HG02588 (cell line): ENCODE measurements around the gene STUM.

Source experiments
- ATAC-seq: cut with Tn5 transposase; IDR thresholded peaks from one replicate; pipeline ENCODE4 v1.9.1; 2021; ENCODE audit warnings: mild to moderate bottlenecking, moderate library complexity; ENCODE audit not compliant: unreplicated experiment

STUM gene

GRCh38 chr1:226558036-226558650 lies 9.6 kb downstream of the STUM start:
- ATAC-seq = no peak

GRCh38 chr1:226560243-226560642 lies 11.7 kb downstream of the STUM start:
- no peak for ATAC-seq

GRCh38 chr1:226562989-226563388 lies 14.4 kb downstream of the STUM start:
- ATAC-seq = no peak

DNA sequence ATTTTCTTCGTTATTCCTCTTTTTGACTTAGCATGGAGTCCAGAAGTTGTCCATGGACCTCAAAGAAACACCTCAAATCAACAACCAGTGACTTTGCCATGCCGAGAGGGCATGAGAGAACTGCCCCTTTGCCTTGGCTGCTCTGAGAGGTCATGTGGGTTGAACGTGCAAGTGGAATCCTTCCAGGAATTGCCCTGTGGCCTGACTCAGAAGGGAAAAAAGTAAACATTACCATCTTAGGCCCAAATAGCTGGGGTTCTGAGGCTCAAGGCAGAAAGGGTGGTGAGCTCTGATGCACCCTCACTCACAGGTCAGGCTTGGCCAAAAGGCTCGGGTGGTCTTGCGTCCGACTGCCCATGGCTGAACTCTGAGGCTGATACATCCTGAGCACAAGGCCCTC lies 15.1 kb downstream of the STUM start:
- no peak for ATAC-seq

- no peak for ATAC-seq
Observed at GRCh38 chr1:226565476-226565875, 16.9 kb downstream of the STUM start.

- ATAC-seq = no peak
Observed at GRCh38 chr1:226566234-226566633, 17.7 kb downstream of the STUM start.

DNA sequence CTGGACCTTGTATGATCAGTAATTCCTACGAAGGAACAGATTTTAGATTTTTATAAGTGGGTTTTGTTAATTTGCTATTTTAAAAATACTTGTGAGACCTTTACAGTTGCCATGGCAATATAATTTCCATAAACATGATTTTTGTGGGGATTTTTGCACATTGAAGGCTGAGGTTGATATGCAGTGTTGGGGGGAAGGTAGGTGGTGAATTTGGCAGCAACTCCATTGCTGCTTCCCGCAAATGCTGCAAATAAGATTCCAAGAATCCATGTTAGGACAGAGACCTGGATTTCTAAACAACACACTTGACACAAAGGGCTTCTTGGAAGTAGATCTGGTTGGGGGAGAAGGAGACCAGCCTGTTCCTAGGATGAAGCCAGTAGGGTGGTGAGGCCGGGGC lies 18.2 kb downstream of the STUM start:
- ATAC-seq = no peak

DNA sequence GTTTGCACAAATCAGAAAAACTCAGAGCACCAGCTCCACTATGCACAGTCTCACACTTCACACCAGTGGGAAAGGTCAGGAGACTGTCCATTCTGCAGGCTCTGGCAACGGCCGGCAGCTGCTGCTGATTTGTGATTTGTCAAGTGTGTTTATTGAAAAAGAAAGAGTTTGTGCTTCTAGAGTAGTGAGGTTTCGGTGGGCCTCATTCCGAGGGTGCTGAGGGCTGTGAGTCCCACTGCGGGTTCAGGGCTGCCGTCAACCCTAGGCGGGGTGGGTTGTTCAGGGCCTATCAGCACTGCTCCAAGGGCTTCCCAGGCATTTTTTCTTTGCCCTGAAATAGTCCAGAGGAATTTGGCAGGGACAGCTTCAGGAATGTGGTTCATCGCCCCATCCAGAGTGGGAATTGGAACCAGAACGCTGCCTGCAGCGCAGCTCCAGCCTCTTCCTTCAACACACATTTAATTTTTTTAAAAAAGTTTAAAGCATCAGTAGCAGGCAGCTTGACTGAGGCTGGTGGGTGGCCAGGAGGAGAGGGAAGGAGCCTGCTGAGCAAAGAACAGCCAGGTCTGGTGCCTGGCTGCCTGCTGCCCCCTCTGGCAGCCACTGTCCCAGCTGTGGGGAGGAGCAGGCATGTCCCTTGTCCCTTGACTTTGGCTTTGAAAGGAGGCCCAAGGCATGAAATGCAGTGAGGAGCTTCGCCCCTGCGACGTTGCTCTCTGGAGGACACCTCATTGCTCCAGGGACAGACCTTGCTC lies 19.7 kb downstream of the STUM start:
- ATAC-seq = no peak

GRCh38 chr1:226568975-226569741 lies 20.6 kb downstream of the STUM start:
- ATAC-seq = no peak

DNA sequence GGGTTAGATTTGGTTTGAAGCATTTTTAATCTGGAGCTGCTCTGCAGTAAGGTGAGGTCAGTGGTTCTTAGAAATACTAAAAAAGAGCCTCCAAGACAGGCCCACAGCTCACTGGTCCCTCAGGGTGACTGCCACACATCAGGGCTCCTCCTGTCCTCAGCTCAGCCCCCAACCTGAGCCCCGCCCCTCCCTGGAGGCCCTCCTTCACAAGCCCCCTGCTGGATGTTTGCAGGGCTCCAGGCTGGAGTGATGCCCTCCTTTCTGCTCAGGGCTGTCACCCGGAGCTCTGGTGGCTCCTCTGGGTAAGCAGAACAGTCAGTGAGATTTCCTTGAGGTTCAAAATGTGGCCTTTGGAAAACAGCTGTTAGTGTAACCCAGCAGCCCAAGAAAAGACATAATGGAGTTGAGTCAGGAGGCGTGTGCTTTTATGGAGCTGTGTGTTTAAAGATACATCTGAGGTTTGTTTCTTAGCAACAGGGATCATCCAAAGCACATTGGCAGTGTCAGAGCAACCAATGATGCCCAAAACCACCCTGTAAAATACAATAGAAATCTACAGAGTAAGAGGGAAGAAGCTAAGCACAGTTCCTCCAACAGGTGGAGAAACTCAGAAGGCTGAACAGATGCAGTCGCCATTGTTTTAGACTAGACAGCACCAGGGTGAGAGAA lies 21.4 kb downstream of the STUM start:
- no peak for ATAC-seq

GRCh38 chr1:226571893-226572292 lies 23.3 kb downstream of the STUM start:
- ATAC-seq = no peak

- no peak for ATAC-seq
Observed at GRCh38 chr1:226572325-226572726, 23.8 kb downstream of the STUM start.

GRCh38 chr1:226574044-226574443 lies 25.5 kb downstream of the STUM start:
- no peak for ATAC-seq

DNA sequence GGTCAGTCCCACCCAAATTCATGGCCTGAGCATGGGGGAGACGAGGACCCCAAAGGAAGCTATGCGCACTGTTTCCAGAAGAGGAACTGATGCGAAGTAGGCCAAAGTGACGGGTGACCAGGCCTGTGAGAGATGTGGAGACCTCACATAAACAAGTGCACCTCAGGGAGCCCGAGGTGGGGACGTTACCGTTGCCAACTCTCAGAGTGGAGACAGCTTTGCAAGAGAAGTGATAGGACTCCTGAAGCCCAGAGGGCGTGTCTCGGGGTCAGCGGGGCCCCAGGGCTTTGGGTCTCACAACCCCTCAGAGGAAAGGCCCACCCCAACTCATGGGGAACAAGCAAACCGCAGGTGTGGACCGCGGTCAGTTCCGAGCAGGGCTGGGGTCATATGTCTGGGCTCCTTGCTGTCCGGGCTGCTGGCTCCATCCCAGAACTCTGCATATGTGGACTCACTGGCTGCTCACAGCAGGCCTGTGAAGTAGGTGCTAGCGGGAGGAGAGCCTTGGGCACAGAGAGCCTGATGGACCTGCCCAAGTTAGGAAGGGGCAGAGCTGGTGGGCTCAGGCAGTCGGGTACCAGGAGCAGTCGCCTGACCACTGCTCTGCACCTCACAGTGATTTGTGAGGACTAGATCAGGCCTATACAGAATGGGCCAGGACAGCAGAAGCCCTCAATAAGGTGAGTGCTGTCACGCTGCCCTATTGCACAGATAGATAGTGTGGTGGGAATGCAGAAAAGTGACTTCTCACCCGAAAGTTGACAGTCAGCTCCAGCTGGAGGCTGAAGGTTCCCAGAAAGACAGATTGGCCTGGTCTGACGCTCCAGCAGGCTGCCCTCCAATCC lies 26.2 kb downstream of the STUM start:
- no peak for ATAC-seq

GRCh38 chr1:226575436-226575720 lies 26.8 kb downstream of the STUM start:
- ATAC-seq = no peak

DNA sequence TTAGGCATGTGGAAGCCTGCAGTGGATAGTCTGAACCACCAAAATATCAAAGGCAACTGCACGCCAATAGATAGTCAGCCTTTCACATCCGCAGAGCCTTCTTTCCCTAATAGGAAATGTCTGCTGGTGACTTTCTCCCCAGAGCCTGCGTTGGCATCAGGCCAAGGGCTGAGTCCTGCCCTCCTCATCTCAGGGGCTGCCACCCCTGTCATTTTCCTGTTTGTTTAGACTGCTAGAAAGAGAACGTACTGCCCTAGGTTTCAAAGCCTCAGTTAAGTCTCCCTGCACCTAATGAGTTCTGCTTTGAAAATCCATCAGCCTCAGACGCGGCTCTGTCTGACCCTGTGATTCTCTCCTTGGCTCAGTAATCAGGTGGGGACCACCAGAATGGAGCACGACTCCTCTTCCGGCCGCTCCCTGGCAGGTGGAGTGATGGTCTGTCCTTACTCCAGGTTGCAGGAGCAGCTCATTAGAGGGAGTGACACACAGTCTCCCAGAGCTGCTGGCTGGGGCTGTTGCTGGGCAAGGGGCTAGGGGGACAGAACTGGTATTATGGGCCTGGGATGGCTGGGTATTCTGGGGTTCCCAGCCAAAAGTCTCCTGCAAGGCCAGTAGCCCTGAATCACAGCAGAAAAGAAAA lies 27.3 kb downstream of the STUM start:
- no peak for ATAC-seq

- ATAC-seq = no peak
Observed at GRCh38 chr1:226576601-226577000, 28.0 kb downstream of the STUM start.

- no peak for ATAC-seq
Observed at GRCh38 chr1:226577401-226578180, 29.0 kb downstream of the STUM start.

DNA sequence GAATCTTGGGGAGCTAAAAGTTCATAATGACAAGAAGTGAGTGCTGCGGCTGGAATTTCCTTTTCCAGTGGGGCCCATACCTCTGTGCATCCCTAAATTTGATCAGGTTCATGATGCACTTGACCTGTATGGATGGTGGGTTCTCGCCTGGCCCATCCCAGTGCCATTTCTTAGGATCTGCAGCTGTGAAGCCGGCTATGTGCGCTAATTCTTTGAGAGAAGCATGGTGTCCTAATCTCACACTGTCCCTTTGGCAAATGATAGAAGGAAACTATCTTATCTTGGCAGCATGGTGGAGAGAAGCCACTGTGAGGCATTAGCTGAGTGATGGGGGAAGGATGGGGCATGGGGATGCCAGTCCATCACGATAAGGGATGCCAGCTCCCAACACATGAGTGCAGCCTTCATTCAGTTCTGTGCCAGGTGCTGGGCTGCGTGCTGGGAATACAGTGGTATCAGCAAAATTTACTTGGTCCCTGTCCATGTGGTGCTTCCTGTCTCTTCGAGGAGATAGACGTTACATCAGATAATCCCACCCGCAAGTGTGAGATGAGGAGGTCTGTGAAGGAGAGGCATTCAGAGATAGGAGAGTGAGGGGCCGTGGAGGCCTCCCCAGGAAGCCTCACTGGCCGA lies 30.5 kb downstream of the STUM start:
- ATAC-seq = no peak
